ENCODE data around the gene RBBP8. TPM values are rescaled to one million over a fixed set of nuclear protein-coding genes. Genes with fewer than 3 reads are reported as not detected.

RBBP8 gene
- total RNA-seq, 1 donor from 2014 or later: 22.3 TPM

GRCh38 chr18:22999647-23000046 is 66.5 kb downstream of the RBBP8 start:
- no peak for DNase-seq

DNA sequence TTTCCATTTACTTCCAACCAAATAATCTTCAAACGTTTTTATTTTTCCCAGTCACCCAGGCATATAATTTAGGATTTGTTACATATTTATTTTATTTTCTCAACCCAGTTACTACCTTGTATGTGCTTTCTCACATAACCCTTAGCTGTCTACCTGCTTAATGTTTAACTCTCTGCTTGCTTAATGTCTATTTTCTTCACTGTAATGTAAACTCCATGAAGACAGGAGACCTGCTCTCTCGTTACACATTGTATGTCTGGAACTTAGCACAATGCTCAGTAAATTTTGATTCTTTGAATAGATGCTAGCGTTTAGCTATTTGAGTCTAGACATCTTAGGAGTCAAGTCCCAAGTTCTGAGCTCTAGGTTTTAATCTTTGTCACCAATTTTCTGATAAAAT is 70.2 kb downstream of the RBBP8 start:
- DNase-seq: no peak

DNA sequence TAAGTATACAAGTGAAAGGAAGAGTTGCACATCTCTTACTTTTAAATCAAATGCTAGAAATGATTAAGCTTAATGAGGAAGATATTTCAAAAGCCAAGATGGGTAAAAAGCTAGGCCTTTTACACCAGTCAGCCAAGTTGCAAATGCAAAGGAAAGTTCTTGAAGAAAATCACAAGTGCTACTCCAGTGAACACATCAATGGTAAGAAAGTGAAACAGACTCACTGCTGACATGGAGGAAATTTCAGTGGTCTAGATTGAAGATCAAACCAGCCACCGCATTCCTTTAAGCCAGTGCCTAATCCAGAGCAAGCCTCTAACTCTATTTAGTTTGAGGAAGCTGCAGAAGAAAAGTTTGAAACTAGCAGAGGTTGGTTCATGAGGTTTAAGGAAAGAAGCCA is 79.1 kb downstream of the RBBP8 start:
- no peak for DNase-seq

- DNase-seq: no peak
These were observed 87.6 kb downstream of the RBBP8 start for GRCh38 chr18:23020555-23021294.

DNA sequence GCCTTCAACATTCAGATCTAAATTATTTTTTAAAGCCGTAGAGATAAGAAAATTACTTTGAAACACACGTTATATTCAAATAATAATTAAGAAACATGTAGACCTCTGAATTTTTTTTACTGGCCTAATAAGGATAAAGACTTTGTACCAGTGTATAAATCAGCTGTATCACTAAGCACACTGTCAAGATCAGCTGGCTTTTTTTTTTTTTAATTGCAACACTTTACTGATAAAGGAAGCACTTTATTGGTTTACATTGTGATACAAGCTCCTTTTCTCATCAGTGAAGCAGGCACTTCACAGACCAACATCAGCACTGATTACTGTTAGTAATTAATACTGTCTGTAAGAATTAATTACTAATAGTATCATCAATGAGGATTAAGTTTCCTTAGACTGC is 88.5 kb downstream of the RBBP8 start:
- no peak for DNase-seq

- no peak for DNase-seq
These were observed 99.0 kb downstream of the RBBP8 start for GRCh38 chr18:23032030-23032582.

DNA sequence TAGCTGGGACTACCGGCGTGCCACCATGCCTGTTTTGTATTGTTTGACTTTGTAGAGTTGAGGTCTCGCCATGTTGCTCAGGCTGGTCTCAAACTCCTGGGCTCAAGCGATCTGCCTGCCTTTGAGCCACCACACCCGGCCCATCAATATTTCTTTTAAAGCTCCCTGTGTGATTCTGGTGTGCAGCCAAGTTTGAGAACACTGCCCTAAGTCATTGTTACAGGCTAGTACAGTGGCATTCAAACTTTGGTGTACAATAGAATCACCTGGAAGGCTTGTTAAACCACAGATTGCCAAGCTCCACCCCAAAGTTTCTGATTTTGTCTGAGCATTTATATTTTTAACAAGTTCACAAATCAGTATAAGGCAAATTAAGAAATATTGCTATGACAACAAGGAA is 99.9 kb downstream of the RBBP8 start:
- DNase-seq: no peak

GRCh38 chr18:23036660-23037201 is 103.6 kb downstream of the RBBP8 start:
- no peak for DNase-seq

DNA sequence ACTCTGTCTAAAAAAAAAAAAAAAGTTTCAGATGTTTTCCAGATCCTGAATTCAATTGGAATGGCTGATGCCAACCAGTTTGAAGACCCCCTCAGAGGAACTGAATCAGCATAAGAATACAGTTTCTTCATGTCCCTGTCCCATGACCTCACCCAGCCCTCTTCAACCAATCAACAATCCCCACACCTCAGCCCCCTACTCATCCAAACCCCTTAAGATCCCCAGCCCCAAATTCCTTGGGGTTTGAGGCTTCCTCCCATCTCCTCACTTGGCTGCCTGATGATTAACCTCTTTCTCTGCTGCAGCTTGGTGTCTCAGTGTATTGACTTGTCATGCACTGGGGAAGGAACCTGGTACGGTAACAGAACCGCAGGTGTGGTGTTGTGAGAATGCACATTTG is 104.5 kb downstream of the RBBP8 start:
- DNase-seq: no peak

DNA sequence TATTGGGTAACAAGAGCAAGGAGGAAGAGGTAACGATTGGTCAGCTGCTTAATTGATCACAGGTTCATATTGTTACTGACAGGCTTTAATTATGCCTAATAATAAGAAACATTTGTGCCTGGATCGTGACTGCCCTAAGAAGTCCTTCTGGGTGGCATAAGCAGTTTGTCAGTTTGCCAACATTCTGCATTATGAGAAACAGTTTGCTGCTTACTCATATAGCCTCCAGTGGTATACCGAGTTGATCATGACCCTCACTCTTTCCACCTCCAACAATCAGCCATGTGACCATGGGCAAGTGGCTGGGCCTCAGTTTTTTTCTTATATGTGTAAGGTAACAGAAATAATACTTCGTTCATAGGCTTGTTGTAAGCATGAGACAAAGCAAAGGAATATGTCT is 105.6 kb downstream of the RBBP8 start:
- no peak for DNase-seq

GRCh38 chr18:23042133-23042532 is 109.0 kb downstream of the RBBP8 start:
- DNase-seq: no peak

GRCh38 chr18:23043803-23044376 is 110.8 kb downstream of the RBBP8 start:
- DNase-seq: no peak

DNA sequence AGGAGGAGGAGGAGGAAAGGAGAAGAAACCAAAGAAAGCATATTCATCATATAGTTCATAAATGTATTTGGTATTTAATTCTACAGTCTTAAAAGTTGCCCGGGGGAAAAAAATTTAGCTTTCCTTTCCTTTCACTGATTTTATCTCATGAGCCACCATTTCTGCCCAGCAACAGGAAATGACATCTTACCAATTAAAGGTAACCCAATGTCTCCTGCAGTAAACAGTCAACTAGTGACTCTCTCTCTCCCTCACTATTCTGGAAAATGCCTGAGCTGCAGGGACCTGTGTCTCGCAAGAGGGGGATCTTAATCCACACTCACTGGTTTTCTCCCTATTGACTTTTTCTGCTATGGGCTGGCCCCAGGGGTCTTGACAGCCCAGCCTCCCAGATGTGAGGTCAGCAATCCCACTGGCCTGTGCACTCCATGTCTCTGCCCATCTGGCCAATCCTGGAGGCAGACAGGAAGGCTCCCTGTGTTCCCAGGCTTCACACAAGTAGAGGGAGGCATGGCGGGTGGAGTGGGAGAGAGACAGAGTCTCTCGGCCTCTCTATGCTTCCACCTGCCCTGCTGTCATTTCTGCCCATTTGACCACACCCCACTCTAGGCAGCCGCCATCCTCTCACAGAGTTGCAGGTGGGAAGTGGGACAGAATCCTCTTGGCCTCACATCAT is 116.7 kb downstream of the RBBP8 start:
- no peak for DNase-seq

- DNase-seq: peak; percentile 66
These were observed 120.8 kb downstream of the RBBP8 start for GRCh38 chr18:23053776-23054457.

DNA sequence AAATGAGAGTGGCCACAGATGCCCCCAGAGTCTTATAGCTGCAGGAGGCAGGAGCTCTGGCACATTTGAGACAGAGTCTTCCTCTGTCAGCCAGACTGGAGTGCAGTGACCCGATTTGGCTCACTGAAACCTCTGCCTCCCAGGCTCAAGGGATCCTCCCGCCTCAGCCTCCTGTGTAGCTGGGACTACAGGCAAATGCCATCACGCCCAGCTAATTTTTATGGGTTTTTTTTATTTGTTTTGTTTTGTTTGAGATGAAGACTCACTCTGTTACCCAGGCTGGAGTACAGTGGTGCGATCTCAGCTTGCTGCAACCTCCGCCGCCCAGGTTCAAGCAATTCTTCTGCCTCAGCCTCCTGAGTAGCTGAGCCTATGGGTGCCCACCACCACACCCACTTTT is 121.4 kb downstream of the RBBP8 start:
- no peak for DNase-seq

- no peak for DNase-seq
These were observed 123.2 kb downstream of the RBBP8 start for GRCh38 chr18:23056315-23056714.

DNA sequence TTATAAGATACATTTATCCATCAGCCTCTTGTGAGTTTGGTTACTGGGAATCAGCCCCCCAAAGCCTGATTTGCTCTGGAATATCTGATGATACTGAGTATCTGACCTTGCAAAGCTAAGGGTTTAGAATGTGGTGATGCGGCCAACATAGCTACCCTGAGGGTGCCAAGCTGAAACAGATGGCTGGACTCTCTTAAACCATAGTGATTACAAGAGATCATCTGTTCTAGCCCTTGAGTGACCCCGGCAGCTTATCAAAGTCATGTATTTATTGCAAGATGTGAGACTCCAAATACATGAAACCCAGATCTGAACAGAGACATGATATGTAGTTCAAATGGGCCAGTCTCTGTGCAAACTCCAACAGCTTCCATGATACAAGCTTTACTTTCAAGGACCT is 124.0 kb downstream of the RBBP8 start:
- no peak for DNase-seq

- no peak for DNase-seq
These were observed 125.8 kb downstream of the RBBP8 start for GRCh38 chr18:23058746-23059415.

DNA sequence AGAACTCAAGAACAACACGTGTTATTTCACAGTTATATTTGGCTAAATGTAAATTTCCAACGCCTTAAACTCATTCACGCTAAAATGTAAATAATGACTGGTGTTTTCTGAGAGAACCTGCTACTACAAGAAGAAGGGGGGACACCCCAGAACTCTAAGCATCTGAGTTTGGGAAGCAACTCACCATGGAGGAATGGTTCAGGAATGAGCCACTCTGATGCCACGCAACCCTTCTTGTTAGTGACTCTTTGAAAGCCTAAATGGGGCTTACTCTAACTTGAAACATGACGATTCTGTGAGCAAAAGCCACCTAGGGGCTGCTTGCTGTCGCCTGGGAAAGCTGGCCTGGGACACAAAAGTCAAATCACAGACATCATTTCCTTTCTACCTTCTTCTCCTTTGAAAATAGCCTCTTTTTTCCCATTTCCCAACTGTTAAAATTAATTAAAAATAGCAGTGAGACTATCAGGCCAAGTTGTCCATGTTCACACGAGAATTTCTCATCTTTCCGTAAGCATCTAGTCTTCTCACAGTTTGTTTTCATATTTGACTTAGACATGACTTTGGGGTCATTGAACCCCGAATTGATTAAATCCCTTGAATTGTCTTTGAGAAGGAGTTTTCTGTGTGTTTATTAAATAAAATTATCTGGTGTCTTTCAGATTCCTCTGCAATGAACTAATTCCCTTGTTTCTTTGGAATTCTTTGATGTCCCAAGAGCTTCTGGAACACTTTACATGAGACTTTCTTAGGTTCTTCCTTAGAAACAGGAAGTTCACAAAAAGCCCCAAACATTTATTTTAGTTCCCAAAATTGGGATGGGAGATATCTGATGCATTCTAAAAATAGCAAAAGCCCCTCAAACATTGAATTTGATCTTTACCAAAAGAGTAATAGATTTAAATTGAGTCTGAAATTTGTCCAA is 126.7 kb downstream of the RBBP8 start:
- DNase-seq: no peak

GRCh38 chr18:23062011-23062410 is 128.9 kb downstream of the RBBP8 start:
- no peak for DNase-seq

GRCh38 chr18:23063502-23063901 is 130.4 kb downstream of the RBBP8 start:
- no peak for DNase-seq
